HEK293T (cell line): ENCODE measurements around the gene ZNF445.

Experiments used
- ARNT ChIP-seq: fragments of 450-650 bp; IDR thresholded peaks from 2 replicates; pipeline ENCODE4 v1.6.1; 2017; ENCODE audit warnings: mild to moderate bottlenecking
- BHLHE40 ChIP-seq: fragments of 450-650 bp; IDR thresholded peaks from 2 replicates; pipeline ENCODE4 v1.6.1; 2016; ENCODE audit warnings: mild to moderate bottlenecking, moderate library complexity, borderline replicate concordance
- ELF4 ChIP-seq: fragments of 450-650 bp; IDR thresholded peaks from 2 replicates; pipeline ENCODE4 v1.6.1; 2017; ENCODE audit warnings: antibody characterized with exemption
- FOXA1 ChIP-seq: fragments of 450-650 bp; IDR thresholded peaks from 2 replicates; pipeline ENCODE4 v1.6.1; 2016; ENCODE audit warnings: mild to moderate bottlenecking
- FOXK2 ChIP-seq: fragments of 450-650 bp; IDR thresholded peaks from 2 replicates; pipeline ENCODE4 v1.6.1; 2016; ENCODE audit warnings: mild to moderate bottlenecking
- FOXM1 ChIP-seq: fragments of 450-650 bp; IDR thresholded peaks from 2 replicates; pipeline ENCODE4 v1.6.1; 2017; ENCODE audit warnings: mild to moderate bottlenecking, borderline replicate concordance
- HDGF ChIP-seq: fragments of 450-650 bp; IDR thresholded peaks from 2 replicates; pipeline ENCODE4 v1.6.1; 2017; ENCODE audit warnings: antibody characterized with exemption, borderline replicate concordance
- LEF1 ChIP-seq: fragments of 450-650 bp; IDR thresholded peaks from 2 replicates; pipeline ENCODE4 v1.6.1; 2017; ENCODE audit warnings: mild to moderate bottlenecking, borderline replicate concordance
- NFRKB ChIP-seq: fragments of 450-650 bp; IDR thresholded peaks from 2 replicates; pipeline ENCODE4 v1.6.1; 2016; ENCODE audit warnings: mild to moderate bottlenecking, moderate library complexity
- SP1 ChIP-seq: fragments of 450-650 bp; IDR thresholded peaks from 2 replicates; pipeline ENCODE4 v1.6.1; 2017
- SUZ12 ChIP-seq: fragments of 450-650 bp; IDR thresholded peaks from 2 replicates; pipeline ENCODE4 v1.6.1; 2016; ENCODE audit warnings: mild to moderate bottlenecking
- TARDBP ChIP-seq: fragments of 450-650 bp; IDR thresholded peaks from 2 replicates; pipeline ENCODE4 v1.6.1; 2016
- ZNF384 ChIP-seq: fragments of 450-650 bp; IDR thresholded peaks from 2 replicates; pipeline ENCODE4 v1.6.1; 2016

GRCh38 chr3:44506556-44506955 is 29.1 kb upstream of the ZNF445 start:
- TF ChIP-seq ARNT (no peak), NFRKB (no peak), FOXA1 (no peak), FOXM1 (no peak), ZNF384 (no peak), BHLHE40 (no peak), FOXK2 (no peak), SP1 (no peak), TARDBP (no peak), SUZ12 (no peak), HDGF (no peak), ELF4 (no peak), LEF1 (no peak)
